Testis (tissue), 2 donors: ENCODE data around the gene ANKRD53.

ENCODE experiments used
- POLR2A ChIP-seq: fragments of 450-650 bp; IDR thresholded peaks from one replicate; pipeline ENCODE4 v1.6.1; 2017; ENCODE audit warnings: antibody characterized with exemption, mild to moderate bottlenecking, moderate library complexity
- TF ChIP-seq, protein P1 (sequence below), 3 experiments: fragments of 450-650 bp in 2 of 3; fragments of 200-600 bp in 1 of 3; sonication (generic) in 1 of 3; IDR thresholded peaks; one replicate each; pipeline ENCODE4 v1.5.1; 2016 to 2019; ENCODE audit warnings: antibody characterized with exemption in 3 of 3, mild to moderate bottlenecking in 2 of 3, moderate library complexity in 1 of 3

GRCh38 chr2:70949086-70949485 lies 29.3 kb upstream of the ANKRD53 start:
- TF ChIP-seq, protein P1, sequence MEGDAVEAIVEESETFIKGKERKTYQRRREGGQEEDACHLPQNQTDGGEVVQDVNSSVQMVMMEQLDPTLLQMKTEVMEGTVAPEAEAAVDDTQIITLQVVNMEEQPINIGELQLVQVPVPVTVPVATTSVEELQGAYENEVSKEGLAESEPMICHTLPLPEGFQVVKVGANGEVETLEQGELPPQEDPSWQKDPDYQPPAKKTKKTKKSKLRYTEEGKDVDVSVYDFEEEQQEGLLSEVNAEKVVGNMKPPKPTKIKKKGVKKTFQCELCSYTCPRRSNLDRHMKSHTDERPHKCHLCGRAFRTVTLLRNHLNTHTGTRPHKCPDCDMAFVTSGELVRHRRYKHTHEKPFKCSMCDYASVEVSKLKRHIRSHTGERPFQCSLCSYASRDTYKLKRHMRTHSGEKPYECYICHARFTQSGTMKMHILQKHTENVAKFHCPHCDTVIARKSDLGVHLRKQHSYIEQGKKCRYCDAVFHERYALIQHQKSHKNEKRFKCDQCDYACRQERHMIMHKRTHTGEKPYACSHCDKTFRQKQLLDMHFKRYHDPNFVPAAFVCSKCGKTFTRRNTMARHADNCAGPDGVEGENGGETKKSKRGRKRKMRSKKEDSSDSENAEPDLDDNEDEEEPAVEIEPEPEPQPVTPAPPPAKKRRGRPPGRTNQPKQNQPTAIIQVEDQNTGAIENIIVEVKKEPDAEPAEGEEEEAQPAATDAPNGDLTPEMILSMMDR (IDR thresholded peaks at IDR 0.05): no peak
- no peak for TF ChIP-seq POLR2A
